Activated CD4-positive, CD25-positive, alpha-beta regulatory T cell treated with anti-CD3 and anti-CD28 coated beads, Interleukin-2, amount 50 U/mL, for 72 hours (primary cell): Measurements from ENCODE around the gene RASAL1.

Source experiments
- DNase-seq: peaks from one replicate; pipeline ENCODE4 v3.0.0; 2021

Gene RASAL1

GRCh38 chr12:113115455-113116126 lies 20.0 kb downstream of the RASAL1 start:
- DNase-seq: no peak

DNA sequence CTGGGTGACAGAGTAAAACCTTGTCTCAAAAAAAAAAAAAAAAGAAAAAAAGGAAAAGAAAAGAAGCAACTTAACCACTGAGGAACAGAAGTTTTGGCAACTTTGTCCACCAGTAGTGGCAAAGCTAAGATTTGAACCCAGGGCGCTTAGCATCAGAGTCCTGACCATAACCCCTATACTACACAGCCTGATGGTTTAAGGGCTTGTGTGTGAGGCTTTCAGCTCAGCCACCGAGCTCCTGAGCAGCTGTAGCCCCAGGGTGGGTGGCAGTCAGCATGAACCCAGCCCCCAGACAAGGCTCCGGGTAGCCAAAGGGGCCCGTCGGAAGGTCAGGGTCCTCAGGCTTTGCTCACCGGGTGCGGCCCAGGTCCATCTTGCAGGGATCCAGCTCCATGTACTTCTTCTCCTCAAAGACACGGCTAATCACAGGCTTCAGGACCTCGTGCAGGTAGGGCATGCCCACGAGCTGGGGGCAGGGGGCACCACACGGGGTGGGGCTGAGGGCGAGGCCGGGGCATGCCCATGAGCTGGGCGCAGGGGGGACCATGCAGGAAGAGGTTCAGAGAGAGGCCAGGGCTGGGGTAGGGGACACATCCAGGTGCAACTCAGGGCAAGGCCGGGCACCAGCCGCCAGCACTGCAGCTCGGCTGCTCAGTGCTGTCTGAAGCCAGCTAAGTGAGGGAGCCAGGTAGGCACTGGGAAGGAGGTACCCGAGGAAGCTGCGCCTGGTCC lies 20.9 kb downstream of the RASAL1 start:
- no peak for DNase-seq

- no peak for DNase-seq
Measured at GRCh38 chr12:113113397-113113796, 22.2 kb downstream of the RASAL1 start.

DNA sequence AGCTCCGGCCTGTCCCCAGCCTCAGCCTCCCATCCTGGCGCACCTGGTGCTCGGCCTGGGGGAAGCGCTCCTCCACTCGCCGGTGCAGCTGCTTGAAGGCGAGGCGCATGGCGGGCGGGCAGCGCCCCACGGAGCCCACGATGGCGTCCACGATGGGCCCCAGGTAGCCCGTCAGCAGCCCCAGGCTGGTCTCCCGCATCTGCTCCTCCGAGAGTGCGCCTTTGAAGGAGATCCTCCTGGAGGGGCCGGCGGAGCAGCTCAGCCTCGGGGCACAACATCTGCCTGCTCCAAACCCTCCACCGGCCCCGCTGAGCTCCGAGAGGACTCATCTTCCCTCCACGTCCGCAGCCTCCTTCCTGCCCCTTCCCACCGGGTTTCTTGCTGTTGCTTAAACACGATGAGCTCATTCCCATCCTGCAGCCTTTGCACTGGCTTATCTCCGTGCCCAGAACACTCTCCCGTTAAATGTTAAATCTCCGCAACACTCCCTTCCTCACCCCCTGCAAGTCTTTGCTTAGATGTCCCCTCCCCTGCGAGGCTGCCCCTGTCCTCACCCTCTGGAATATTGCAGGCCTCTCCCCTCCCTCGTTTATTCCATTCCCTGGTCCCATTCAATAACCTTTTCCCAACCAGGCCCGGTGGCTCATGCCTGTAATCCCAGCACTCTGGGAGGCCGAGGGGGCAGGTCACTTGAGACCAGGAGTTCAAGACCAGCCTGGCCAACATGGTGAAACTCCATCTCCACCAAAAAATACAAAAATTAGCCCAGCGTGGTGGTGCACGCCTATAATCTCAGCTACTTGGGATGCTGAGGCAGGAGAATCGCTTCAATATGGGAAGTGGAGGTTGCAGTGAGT lies 23.3 kb downstream of the RASAL1 start:
- no peak for DNase-seq

- DNase-seq: no peak
Measured at GRCh38 chr12:113111247-113111646, 24.3 kb downstream of the RASAL1 start.

DNA sequence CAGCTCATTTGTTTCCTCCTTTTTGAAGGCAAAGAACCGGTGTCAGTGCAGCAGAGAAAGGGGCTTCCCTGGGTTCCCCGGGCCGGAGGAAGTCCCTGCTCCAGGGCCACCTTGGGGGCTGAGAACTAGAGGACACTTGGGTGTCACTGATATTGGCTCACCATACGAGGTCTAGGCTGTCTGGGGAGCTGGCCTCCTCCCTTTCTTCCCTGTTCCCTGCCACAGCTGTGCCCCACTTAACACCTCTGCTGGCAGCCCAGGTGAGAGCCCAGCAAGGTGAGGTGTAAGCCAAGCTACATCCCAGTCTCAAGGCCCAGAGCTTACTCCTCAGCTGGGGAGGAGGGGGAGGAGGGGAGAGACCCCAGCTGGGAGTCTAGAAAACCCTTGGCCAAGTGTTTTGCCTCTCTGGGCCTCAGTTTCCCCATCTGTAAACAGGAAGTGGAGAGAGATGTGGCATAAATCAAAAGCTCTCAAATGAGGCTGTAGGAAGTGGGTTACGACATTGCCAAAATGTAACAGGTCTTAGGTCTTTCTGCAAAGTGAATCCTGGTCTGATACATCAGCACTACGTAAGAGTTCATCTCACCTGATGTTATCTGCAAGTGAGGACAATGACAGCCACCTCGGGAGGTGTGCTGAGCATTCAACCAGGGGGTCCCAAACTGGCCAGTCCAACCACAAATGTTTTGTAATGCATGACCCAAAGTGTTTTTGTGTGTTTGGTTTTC lies 25.5 kb downstream of the RASAL1 start:
- no peak for DNase-seq

DNA sequence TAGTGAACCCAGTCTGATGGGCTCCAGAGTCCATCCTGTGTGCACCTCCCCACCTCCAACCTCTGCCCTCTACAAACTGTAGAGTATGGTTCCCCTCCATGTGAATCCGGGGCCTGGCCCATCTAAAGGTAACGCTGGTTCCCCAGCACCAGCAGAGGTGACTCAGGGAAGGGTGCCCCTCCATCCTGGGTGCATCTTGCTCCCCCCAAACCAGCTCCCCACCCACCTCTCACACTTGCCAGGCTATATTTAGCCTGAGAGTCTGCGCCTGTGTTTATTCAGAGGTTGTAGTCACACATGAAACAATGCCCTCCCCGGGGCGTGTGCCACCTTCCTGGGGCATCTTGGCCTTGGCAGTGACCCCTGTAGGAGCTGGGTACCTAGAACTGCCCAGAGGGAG lies 26.2 kb downstream of the RASAL1 start:
- no peak for DNase-seq

DNA sequence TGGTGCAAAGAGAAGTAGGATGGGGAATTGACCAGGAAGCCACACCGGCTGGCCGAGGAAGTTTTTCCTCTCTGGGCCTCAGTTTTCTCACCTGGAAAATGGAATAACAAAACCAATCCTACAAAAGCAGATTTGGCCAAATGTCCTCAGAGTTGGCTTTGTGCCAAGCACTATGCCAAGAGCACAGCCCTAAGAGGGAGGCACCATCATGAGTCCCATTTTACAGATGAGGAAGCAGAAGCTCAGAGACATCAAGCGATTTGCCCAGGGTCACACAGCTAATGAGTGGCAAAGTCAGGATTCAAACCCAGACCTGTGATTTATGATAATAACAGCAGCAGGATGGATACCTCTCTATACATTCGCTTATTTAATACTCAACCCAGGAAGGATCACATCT lies 27.3 kb downstream of the RASAL1 start:
- no peak for DNase-seq

DNA sequence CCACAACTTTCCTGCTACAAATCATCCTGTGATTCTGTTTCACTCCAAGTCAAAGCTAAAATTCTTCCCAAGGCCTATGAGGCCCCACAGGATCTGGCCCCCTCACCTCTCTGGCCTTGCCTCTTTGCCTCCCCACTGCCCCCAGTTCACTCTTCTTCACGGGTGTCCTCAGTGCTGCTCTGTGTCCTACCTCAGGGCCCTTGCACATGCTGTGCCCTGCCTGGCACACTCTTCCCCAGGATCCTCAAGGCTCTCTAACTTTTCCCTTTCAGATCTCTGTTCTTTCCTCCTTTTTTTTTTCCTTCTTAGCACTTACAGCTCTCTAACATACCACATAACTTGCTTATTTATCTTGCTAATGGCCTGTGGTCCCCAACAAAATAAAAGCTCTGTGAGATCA lies 29.2 kb downstream of the RASAL1 start:
- no peak for DNase-seq

DNA sequence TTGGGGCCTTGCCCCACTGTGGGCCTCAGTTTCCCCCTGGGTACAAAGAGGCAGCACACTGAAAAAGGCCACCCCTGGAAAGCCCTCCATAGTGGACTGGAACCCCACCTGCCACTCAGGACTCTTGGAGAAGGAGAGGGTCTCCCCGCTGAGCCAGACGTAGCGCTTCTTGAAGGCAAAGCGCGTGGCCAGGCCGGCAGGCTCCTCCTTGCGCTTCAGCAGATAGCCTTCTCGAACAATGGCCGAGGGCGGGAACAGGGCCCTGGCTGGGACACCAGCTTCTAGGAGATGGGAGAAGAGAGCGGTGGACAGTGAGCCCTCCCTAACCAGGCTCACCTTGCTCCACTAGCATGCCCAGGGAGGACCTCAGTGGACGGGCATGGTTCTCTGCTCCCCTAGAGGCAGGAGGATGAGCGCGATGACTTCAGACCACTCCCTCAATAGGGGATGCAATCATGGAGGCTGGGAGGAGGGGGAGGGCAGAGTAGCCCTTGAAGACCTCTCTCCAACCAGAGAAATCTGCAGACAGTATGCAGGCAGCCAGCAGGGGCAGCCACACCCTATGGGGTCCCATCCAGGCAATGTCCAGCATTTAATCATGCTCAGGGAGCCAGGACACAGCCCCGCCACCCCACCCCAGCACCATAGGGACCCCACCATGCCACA lies 29.8 kb downstream of the RASAL1 start:
- DNase-seq: no peak

DNA sequence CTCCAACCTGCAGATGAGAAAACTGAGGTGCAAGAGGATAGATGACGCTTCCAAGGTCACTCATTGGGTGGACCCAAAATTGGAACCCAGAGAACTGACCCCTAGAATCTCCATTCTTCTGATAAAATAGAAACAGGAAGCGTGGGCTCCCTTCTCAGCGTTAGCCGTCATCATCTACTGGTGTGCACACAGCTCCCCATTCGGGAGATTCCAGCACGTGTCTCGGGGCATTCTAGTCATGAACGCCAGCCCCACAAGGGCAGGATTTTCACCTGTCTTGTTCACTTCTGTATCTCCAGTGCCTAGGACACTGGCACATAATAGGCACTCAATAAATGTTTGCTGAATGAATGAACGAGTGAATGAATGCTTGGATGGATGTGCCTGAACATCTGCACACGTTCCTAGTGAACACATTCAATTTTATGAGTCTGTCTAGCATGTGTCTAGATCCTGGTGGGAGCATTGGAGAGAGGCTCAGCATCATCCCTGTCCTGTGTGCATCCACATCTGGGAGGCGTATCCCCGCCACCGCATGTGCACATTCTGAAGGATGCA lies 30.5 kb downstream of the RASAL1 start:
- no peak for DNase-seq

DNA sequence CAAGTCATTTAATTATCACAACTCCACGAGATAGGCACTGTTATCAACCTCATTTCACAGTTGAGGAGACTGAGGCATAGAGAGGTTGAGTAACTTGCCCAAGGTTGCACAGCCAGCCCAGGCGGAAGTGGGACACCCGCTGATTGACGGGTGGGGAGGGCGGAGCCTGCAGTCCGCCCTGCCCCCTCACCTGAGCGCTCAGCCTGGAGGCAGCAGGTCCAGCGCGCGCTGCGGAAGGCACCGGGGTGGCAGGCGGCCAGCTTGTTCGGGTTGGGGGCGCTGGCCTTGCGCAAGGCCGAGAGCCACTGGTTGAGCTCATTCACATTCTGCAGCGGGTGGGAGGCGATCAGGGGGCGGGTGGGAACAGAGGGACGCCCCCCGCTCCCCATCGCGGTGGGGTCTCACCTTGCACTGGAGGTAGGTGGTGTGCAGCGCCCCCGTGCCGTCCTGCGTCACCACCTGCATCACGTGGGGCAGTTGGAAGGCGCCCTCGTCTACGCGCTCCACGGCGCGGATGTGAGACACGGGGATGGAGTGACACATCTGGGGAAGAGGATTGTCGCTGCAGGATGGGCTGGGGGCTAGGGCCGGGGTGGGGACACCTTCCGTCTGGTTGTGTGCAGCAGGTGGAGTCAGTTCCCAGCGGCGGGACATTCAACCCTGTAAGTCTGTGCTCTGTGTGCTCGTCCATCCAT lies 31.7 kb downstream of the RASAL1 start:
- DNase-seq: peak; percentile 66

DNA sequence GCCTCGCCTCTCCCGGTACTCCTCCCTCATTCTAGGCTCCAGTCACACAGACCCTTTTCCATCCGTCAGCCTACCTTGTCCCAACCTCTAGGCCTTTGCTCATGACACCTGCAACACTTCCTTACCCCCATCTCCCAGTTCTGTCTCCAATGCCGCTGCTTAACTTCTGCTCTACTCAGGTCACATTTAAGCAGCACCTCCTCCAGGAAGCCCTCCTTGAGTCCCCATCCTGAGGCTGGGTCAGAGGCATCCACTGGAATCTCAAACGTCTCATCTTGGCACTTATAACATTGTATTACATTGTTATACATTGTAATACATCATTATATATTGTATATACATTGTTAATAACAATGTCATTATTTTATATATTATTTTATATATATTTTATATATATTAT lies 32.8 kb downstream of the RASAL1 start:
- DNase-seq: no peak

DNA sequence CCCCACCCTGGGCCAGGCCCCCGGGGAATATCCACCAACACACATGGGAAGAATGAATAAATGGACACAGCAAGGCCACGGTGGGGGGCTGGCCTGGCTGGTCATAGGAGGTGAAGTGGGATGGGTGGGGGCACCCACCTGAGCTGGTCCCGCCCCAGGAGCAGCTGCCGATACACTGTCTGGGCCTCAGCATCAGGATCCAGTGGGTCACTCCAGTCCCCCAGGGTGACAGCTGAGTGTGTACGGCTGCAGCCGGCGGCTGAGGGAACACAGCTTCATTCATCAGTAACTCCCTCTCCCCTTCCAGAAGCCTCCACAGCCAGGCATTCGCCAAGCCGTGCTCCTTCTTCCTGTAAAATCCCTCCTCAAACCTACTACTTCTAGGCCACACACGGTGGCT lies 33.8 kb downstream of the RASAL1 start:
- no peak for DNase-seq

DNA sequence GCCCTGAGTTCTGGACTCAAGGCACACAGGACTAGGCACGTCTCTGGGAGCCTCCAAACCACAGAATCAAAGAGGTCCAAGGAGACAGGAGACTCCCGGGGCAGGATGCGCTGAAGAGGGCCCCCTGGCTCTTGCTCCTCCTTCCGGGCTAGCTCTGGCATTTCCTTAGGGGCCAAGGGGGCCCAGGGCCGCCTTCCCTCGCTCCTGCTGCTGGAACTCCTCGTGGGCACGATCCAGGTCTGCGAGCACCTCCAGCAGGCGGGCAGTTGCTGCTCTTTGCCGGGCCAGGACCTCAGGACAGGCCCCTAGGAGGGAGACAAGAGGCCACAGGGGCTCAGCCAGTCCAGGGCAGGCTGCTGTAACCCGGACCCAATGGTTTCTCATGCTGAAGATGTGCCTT lies 35.8 kb downstream of the RASAL1 start:
- no peak for DNase-seq

- no peak for DNase-seq
Measured at GRCh38 chr12:113099364-113099763, 36.2 kb downstream of the RASAL1 start.

DNA sequence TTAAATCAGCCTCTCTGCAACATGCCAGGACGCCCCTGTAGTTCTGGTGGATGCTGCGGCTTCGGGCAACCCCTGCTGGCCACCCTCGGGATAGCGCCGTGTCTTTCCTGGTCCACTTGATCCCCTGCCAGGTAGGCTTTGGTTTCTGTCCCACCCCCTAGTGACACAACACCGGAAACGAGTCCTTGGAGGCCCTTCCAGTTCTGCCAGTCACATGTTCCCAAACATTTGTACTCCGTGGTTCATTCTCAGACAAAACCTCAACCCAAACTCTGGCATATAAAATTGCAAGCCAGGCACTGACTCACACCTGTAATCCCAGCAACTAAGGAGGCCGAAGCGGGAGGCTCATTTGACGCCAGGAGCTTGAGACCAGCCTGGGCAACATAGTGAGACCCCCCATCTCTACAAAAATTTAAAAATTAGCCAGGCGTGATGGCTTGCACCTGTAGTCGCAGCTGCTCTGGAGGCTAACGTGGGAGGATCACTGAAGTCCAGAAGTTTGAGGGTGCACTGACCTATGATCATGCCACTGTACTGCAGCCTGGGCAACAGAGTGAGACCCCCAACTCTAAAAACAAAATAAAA lies 37.0 kb downstream of the RASAL1 start:
- peak; percentile 76 for DNase-seq

DNA sequence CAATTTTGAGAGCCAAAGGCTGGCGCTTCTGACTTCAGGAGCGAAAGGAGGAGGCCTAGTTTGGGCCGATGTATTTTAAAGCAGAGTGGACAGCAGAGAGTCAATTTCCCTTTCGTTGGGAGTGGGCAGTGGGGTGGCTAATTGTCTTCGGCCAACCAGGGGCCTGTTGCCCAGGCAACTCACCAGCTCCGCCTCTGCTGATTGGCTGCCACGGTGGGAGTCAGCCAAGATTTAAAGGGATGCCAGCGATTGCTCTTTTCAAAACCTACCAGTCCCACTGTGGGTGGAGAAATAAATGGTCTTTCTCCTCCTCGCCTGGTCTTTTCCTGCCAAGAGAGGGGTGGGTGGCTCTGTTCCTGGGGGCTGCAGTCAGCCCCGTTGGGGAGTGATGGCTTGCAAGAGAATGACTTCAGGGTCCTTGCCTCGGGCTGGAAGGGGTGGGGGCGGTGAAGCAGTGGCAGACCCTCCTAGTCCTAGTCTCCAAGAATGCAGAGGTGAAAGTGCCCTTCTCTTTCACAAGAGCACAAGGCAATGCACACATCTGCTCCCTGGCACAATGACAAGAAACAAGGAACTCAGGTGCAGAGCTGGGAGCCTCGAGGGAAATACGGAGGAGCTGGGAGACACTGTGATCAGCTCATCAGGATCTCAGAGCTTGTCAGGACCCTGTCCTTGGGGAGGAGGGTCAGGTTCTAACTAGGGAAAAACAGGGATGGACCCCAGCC lies 37.7 kb downstream of the RASAL1 start:
- no peak for DNase-seq

DNA sequence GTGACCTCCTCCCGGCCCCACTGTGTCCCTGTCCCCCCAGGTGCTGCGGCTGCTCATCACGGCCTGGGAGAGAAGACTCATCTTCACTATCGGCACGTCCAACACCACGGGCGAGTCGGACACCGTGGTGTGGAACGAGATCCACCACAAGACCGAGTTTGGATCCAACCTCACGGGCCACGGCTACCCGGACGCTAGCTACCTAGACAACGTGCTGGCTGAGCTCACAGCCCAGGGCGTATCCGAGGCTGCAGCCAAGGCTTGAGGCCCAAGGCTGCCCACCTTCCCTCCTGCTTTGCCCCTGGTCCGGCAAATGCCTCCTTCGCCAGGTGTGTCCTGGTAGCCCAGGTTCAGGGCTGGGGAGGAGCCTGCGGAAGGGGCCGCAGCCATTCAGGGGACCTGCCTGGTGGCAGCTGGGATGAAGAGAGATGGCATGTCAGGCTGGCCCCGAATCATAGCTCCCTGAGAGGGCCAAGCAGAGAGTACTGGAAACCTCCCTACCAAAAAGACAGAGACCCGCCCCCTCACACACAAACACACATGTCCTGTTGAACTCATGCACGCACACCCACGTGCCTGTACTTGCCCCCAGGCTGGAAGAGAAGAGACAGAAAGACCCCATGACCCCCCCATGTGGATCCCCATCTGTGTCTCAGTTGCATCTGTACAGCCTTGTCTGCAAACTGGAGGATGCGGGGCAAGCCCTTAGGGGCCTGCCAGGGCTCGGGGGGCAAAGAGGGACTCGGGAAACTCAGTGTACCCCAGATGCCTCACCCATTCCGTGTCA lies 38.7 kb downstream of the RASAL1 start:
- no peak for DNase-seq

- DNase-seq: no peak
Measured at GRCh38 chr12:113095405-113095804, 40.2 kb downstream of the RASAL1 start.
